Peyer's patch (tissue), 4 donors: ENCODE results near the gene FPR3.

Experiments
- CTCF ChIP-seq, 6 experiments: fragments of 450-650 bp in 4 of 6; fragments of 200-600 bp in 2 of 6; sonication (generic) in 1 of 6; IDR thresholded peaks; one replicate each; pipeline ENCODE4 v1.5.1; 2017 to 2019; ENCODE audit warnings: antibody characterized with exemption in 6 of 6, mild to moderate bottlenecking in 3 of 6, moderate library complexity in 1 of 6
- POLR2A ChIP-seq, 2 donors: fragments of 450-650 bp; IDR thresholded peaks; one replicate each; pipeline ENCODE4 v1.5.1; 2017; ENCODE audit warnings: antibody characterized with exemption in 2 of 2, mild to moderate bottlenecking in 2 of 2, moderate library complexity in 2 of 2

GRCh38 chr19:51815043-51815442, 20.1 kb downstream of the FPR3 start:
- TF ChIP-seq CTCF (IDR thresholded peaks at IDR 0.05) (no peak), POLR2A (IDR thresholded peaks at IDR 0.05) (no peak)
